Ovary (tissue), 1 donor: ENCODE results near the gene CD36.

Source experiments
- EP300 ChIP-seq: sonication (generic); formaldehyde crosslinking; IDR thresholded peaks from one replicate; pipeline ENCODE4 v1.6.1; 2017; ENCODE audit warnings: antibody characterized with exemption
- POLR2A ChIP-seq: fragments of 450-650 bp; IDR thresholded peaks from one replicate; pipeline ENCODE4 v1.6.1; 2017; ENCODE audit warnings: antibody characterized with exemption, mild to moderate bottlenecking, moderate library complexity

DNA sequence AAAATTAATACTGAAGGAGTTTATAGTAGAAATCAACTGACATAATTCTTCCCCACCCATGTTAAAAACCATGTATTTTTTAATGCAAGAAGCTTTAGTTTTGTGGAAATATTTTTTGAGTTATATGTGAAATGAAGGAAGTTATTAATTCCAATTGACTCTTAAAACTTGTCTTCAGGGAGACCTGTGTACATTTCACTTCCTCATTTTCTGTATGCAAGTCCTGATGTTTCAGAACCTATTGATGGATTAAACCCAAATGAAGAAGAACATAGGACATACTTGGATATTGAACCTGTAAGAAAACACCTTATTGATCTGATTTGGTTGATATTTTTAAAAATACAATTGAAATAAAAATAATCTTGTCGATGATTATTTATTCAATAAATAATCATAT lies 33.3 kb downstream of the CD36 start:
- TF ChIP-seq POLR2A, result no peak
- no peak for TF ChIP-seq EP300
